Measurements from ENCODE around the gene GALNT13.

GALNT13 gene

DNA sequence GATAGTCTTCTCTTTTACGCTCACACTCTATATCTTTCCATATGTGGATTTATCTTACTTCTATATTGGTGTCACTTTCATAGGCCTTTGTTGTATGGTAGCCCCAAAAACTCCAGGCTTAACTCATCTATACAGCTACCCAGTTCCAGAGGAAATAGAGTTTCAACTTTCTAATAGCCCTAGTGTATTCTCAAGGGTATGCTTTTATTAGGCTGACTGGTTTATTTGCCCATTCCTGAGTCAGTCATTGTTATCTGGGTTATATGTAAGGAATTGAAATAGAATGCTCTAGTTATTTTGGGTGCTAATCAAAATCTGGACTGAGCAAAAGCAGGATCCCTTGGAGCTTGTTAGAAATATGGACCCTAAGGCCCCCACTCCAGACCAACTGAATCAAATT, 519.3 kb downstream of the GALNT13 start:
- H3K4me1 ChIP-seq (ENCODE audit: insufficient read depth, insufficient read length), result no peaks in the 10 kb centered on the region
- no peaks in the 10 kb centered on the region for H3K27me3 ChIP-seq (ENCODE audit: insufficient read depth, insufficient read length)
- H3K4me3 ChIP-seq (ENCODE audit: insufficient read length, low read depth), result no peak overlapping the region
- H3K9me3 ChIP-seq (ENCODE audit: insufficient read depth, low read length), result no peaks in the 10 kb centered on the region
- DNase-seq (ENCODE audit: low read depth, low spot score), result no peak
- H3K36me3 ChIP-seq (ENCODE audit: insufficient read depth, insufficient read length, low read length), result no peaks in the 10 kb centered on the region
- H3K9ac ChIP-seq (ENCODE audit: insufficient read length, low read depth), result no peak overlapping the region
- no peak for TF ChIP-seq YY1 (IDR thresholded peaks at IDR 0.05; ENCODE audit: insufficient read depth, insufficient read length)

DNA sequence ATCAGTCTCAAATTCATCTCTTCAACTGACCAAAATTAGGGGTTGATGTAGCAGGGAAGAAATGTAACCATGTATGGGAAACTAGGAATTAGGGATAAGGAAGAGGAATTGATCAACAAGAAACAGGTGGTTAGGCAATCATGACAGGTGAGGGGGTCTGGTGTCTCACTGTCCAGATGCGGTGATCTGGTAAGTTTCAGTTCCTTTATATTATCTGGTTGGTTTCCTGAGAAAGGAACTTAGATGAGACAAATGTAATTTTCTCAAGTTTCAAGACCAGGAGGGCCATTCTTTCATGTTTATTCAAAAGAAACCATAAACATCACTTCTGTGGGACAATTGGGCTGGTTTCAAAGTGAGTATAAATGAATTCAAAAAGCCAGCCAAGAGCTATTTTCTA, 520.5 kb downstream of the GALNT13 start:
- no peak for DNase-seq (ENCODE audit: low read depth, low spot score)

DNA sequence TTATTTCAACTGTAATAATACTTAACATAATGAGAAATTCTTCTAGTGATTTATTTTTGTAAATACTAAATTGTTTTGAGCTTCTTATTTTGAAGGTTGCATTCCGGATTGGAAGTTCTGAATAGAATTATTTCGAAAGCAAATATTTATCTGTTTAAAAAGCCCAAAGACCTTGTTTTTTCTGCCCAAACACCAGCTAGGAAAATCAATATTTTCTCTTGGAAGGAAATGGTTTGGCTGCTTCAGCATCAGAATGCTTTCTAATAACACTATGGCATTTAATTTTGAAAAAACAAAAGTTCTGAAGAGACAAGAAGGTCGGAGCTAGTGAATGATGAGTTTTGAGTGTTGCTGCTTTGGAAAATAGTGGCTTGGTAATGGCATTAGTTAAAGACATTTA, 522.9 kb downstream of the GALNT13 start:
- no peak for DNase-seq (ENCODE audit: low read depth, low spot score)

More for the DNA sequence above, 520.5 kb downstream of the GALNT13 start:
- H3K9me3 ChIP-seq (ENCODE audit: insufficient read depth, low read length), result no peaks in the 10 kb centered on the region
- H3K9ac ChIP-seq (ENCODE audit: insufficient read length, low read depth), result no peak overlapping the region
- no peaks in the 10 kb centered on the region for H3K27me3 ChIP-seq (ENCODE audit: insufficient read depth, insufficient read length)
- H3K4me3 ChIP-seq (ENCODE audit: insufficient read length, low read depth), result no peak overlapping the region
- no peak for TF ChIP-seq YY1 (IDR thresholded peaks at IDR 0.05; ENCODE audit: insufficient read depth, insufficient read length)
- TF ChIP-seq ZNF274 (IDR thresholded peaks at IDR 0.05; ENCODE audit: low read depth, low read length), result no peak
- no peak for TF ChIP-seq SUZ12 (IDR thresholded peaks at IDR 0.05; ENCODE audit: extremely low read depth, insufficient read depth, insufficient read length)
- H3K4me1 ChIP-seq (ENCODE audit: insufficient read depth, insufficient read length), result no peaks in the 10 kb centered on the region
- H3K36me3 ChIP-seq (ENCODE audit: insufficient read depth, insufficient read length, low read length), result no peaks in the 10 kb centered on the region

DNA sequence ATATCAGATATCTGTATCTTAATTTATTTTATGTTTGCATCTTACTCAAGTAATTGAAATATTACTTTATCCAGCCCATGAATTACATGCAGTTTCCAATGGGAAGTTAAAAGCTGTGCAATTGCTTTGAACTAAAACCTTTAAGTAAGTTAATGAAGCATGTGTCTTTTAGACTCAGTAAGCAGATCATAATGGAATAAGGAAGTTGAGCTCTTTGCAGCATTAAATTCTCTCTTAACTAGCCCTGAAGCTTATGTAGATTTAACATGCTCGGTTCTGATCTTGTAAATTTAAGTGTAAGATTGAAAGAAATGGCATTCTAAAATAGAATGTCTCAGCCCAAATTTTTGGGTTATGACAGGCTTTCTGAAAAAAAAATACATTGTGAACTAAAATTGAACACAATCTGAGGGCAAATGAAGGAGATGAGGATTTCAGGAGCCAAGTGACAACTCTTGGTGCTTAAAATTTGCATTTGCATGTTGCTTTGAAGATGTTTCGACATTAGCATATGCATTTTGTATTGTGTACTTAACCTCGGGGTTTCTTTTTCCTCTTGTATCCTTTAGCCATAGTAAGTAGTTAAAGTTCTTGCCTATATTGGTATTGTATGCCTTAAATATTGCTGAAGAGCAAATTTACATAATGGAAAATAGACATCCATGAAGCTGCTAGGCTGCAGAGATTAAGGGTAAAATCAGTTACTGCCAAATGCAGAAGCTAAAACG, 529.0 kb downstream of the GALNT13 start:
- Histone ChIP-seq H3K36me3 (ENCODE audit: insufficient read depth, insufficient read length, low read length) (no peaks in the 10 kb centered on the region), H3K9me3 (ENCODE audit: insufficient read depth, low read length) (no peaks in the 10 kb centered on the region), H3K27me3 (ENCODE audit: insufficient read depth, insufficient read length) (no peaks in the 10 kb centered on the region), H3K4me3 (ENCODE audit: insufficient read length, low read depth) (no peak overlapping the region), H3K4me1 (ENCODE audit: insufficient read depth, insufficient read length) (no peaks in the 10 kb centered on the region), H3K9ac (ENCODE audit: insufficient read length, low read depth) (no peak overlapping the region)
- DNase-seq (ENCODE audit: low read depth, low spot score), result no peak
- TF ChIP-seq SUZ12 (IDR thresholded peaks at IDR 0.05; ENCODE audit: extremely low read depth, insufficient read depth, insufficient read length) (no peak), YY1 (IDR thresholded peaks at IDR 0.05; ENCODE audit: insufficient read depth, insufficient read length) (no peak), ZNF274 (IDR thresholded peaks at IDR 0.05; ENCODE audit: low read depth, low read length) (no peak)

More for the DNA sequence above, 522.9 kb downstream of the GALNT13 start:
- Histone ChIP-seq H3K36me3 (ENCODE audit: insufficient read depth, insufficient read length, low read length) (no peaks in the 10 kb centered on the region), H3K27me3 (ENCODE audit: insufficient read depth, insufficient read length) (no peaks in the 10 kb centered on the region), H3K4me3 (ENCODE audit: insufficient read length, low read depth) (no peak overlapping the region), H3K9ac (ENCODE audit: insufficient read length, low read depth) (no peak overlapping the region), H3K9me3 (ENCODE audit: insufficient read depth, low read length) (no peaks in the 10 kb centered on the region), H3K4me1 (ENCODE audit: insufficient read depth, insufficient read length) (no peaks in the 10 kb centered on the region)
- TF ChIP-seq SUZ12 (IDR thresholded peaks at IDR 0.05; ENCODE audit: extremely low read depth, insufficient read depth, insufficient read length) (no peak), ZNF274 (IDR thresholded peaks at IDR 0.05; ENCODE audit: low read depth, low read length) (no peak), YY1 (IDR thresholded peaks at IDR 0.05; ENCODE audit: insufficient read depth, insufficient read length) (no peak)

DNA sequence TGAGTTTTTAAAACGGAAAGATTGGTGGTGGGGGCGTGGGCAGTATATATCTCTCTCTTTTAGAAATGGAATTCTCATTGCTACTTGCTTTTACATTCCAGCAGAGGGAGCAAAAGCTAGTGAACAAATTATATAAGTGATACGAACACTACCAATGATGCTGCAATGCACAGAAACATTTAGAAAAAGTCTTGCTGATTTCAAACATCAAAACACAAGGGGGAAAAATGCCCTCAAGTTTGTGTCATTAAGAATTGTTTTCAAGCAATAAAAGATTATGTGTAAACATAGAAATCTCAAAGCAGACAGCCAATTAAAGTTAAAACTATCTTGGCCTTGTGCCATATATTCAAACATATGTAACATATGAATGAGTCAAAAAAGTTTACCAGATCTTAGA, 530.5 kb downstream of the GALNT13 start:
- no peaks in the 10 kb centered on the region for H3K4me1 ChIP-seq (ENCODE audit: insufficient read depth, insufficient read length)
- no peaks in the 10 kb centered on the region for H3K27me3 ChIP-seq (ENCODE audit: insufficient read depth, insufficient read length)
- no peaks in the 10 kb centered on the region for H3K9me3 ChIP-seq (ENCODE audit: insufficient read depth, low read length)
- TF ChIP-seq ZNF274 (IDR thresholded peaks at IDR 0.05; ENCODE audit: low read depth, low read length), result no peak
- no peak overlapping the region for H3K9ac ChIP-seq (ENCODE audit: insufficient read length, low read depth)
- no peak overlapping the region for H3K4me3 ChIP-seq (ENCODE audit: insufficient read length, low read depth)
- no peaks in the 10 kb centered on the region for H3K36me3 ChIP-seq (ENCODE audit: insufficient read depth, insufficient read length, low read length)
- no peak for DNase-seq (ENCODE audit: low read depth, low spot score)

DNA sequence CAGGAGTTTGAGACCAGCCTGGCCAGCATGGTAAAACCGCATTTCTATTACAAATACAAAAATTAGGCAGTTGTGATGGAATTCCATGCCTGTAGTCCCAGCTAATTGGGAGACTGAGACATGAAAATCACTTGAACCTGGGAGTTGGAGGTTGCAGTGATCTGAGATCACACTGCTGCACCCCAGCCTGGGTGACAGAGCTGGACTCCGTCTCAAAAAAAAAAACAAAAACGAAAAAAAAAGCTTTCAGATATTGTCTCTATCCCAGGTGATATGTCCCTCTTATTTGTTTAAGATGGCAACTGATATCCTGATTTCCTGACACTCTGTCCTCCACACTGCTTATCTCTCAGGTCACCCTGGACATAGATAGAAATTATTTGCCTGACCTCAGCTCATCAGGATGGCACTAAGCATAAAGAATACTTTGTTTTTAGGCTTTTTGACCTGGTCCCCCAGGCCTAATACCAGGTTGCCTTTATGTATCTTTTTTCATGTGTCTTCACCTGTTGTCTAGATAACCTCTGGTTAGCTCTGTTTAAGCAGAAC, 531.6 kb downstream of the GALNT13 start:
- no peaks in the 10 kb centered on the region for H3K9me3 ChIP-seq (ENCODE audit: insufficient read depth, low read length)
- H3K4me1 ChIP-seq (ENCODE audit: insufficient read depth, insufficient read length), result no peaks in the 10 kb centered on the region
- no peak overlapping the region for H3K4me3 ChIP-seq (ENCODE audit: insufficient read length, low read depth)
- no peaks in the 10 kb centered on the region for H3K36me3 ChIP-seq (ENCODE audit: insufficient read depth, insufficient read length, low read length)
- TF ChIP-seq YY1 (IDR thresholded peaks at IDR 0.05; ENCODE audit: insufficient read depth, insufficient read length), result no peak
- no peak for TF ChIP-seq ZNF274 (IDR thresholded peaks at IDR 0.05; ENCODE audit: low read depth, low read length)
- TF ChIP-seq SUZ12 (IDR thresholded peaks at IDR 0.05; ENCODE audit: extremely low read depth, insufficient read depth, insufficient read length), result no peak
- H3K9ac ChIP-seq (ENCODE audit: insufficient read length, low read depth), result no peak overlapping the region
- H3K27me3 ChIP-seq (ENCODE audit: insufficient read depth, insufficient read length), result no peaks in the 10 kb centered on the region
- DNase-seq (ENCODE audit: low read depth, low spot score), result no peak

DNA sequence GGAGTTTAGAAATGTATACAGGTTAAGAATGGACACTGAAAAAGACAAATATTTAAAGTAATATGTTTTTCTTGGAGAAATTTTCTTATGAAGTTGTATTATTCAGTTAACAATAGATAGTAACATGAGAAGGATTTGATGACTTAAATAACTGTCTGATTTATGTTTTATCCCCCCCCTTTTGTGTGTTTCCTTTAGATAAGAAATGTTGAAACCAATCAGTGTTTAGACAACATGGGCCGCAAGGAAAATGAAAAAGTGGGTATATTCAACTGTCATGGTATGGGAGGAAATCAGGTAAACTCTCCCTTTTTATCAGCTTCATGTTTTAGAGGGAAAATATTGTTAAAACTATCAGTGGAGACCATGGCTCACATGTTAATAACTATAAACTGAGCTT, 537.1 kb downstream of the GALNT13 start:
- Histone ChIP-seq H3K9ac (ENCODE audit: insufficient read length, low read depth) (no peak overlapping the region), H3K36me3 (ENCODE audit: insufficient read depth, insufficient read length, low read length) (no peaks in the 10 kb centered on the region), H3K27me3 (ENCODE audit: insufficient read depth, insufficient read length) (no peaks in the 10 kb centered on the region), H3K9me3 (ENCODE audit: insufficient read depth, low read length) (no peaks in the 10 kb centered on the region), H3K4me3 (ENCODE audit: insufficient read length, low read depth) (no peak overlapping the region), H3K4me1 (ENCODE audit: insufficient read depth, insufficient read length) (no peaks in the 10 kb centered on the region)
- TF ChIP-seq SUZ12 (IDR thresholded peaks at IDR 0.05; ENCODE audit: extremely low read depth, insufficient read depth, insufficient read length), result no peak
- TF ChIP-seq ZNF274 (IDR thresholded peaks at IDR 0.05; ENCODE audit: low read depth, low read length), result no peak
- TF ChIP-seq YY1 (IDR thresholded peaks at IDR 0.05; ENCODE audit: insufficient read depth, insufficient read length), result no peak
- DNase-seq (ENCODE audit: low read depth, low spot score), result no peak

Measured in NT2/D1 (cell line).